Tibial artery (tissue), 4 donors: ENCODE results near the gene PDE7B.

Experiments
- DNase-seq, 2 donors: peaks; one replicate each; pipeline ENCODE4 v3.0.0-alpha.2; 2019
- H3K27ac ChIP-seq, 2 donors: fragments of 200-600 bp; sonication (generic) in 1 of 2; 1 replicate in 1 of 2; 2 replicates in 1 of 2; pipeline ENCODE4 v1.5.1; 2018 to 2019; ENCODE audit warnings: mild to moderate bottlenecking in 1 of 2
- H3K27me3 ChIP-seq, 2 donors: fragments of 200-600 bp; sonication (generic) in 1 of 2; one replicate each; pipeline versions ENCODE4 v1.5.1 to v1.6.0; 2016 to 2019
- H3K36me3 ChIP-seq, 3 donors: fragments of 200-600 bp; sonication (generic) in 2 of 3; one replicate each; pipeline ENCODE4 v1.5.1; 2016 to 2019; ENCODE audit warnings: mild to moderate bottlenecking in 2 of 3
- H3K4me1 ChIP-seq, 4 donors: fragments of 200-600 bp; sonication (generic) in 2 of 4; 1 replicate in 3 of 4; 2 replicates in 1 of 4; pipeline ENCODE4 v1.5.1; 2016 to 2019
- H3K4me3 ChIP-seq, 2 donors: fragments of 200-600 bp; sonication (generic) in 1 of 2; 1 replicate in 1 of 2; 2 replicates in 1 of 2; pipeline ENCODE4 v1.5.1; 2018 to 2019; ENCODE audit warnings: mild to moderate bottlenecking in 2 of 2
- H3K9me3 ChIP-seq, 3 donors: fragments of 200-600 bp; sonication (generic) in 1 of 3; one replicate each; pipeline ENCODE4 v1.5.1; 2016 to 2019
- intact Hi-C: fragments of 100-400 bp; cut with DNase I; formaldehyde crosslinking; loops from one replicate; pipeline ENCODE4 v1.15.0; 2023; ENCODE audit warnings: low total_unique reads
- TF ChIP-seq, protein P1 (sequence below), 2 experiments: fragments of 200-600 bp in 1 of 2; fragments of 450-650 bp in 1 of 2; IDR thresholded peaks; one replicate each; pipeline ENCODE4 v1.5.1; 2017 to 2019; ENCODE audit warnings: antibody characterized with exemption in 2 of 2, mild to moderate bottlenecking in 1 of 2, moderate library complexity in 1 of 2

PDE7B gene

GRCh38 chr6:135920689-135921088, 69.2 kb downstream of the PDE7B start:
- H3K27me3 ChIP-seq: no peaks in the 10 kb centered on the region
- no peak for DNase-seq
- H3K9me3 ChIP-seq: no peaks in the 10 kb centered on the region
- peak overlapping the region; percentile 54 to 56 for H3K27ac ChIP-seq
- peaks cover 0 to 31% (median 10%) of the 10 kb centered on the region in 4 donors for H3K4me1 ChIP-seq
- H3K4me3 ChIP-seq: no peak overlapping the region
- no peaks in the 10 kb centered on the region for H3K36me3 ChIP-seq
- TF ChIP-seq, protein P1, sequence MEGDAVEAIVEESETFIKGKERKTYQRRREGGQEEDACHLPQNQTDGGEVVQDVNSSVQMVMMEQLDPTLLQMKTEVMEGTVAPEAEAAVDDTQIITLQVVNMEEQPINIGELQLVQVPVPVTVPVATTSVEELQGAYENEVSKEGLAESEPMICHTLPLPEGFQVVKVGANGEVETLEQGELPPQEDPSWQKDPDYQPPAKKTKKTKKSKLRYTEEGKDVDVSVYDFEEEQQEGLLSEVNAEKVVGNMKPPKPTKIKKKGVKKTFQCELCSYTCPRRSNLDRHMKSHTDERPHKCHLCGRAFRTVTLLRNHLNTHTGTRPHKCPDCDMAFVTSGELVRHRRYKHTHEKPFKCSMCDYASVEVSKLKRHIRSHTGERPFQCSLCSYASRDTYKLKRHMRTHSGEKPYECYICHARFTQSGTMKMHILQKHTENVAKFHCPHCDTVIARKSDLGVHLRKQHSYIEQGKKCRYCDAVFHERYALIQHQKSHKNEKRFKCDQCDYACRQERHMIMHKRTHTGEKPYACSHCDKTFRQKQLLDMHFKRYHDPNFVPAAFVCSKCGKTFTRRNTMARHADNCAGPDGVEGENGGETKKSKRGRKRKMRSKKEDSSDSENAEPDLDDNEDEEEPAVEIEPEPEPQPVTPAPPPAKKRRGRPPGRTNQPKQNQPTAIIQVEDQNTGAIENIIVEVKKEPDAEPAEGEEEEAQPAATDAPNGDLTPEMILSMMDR (IDR thresholded peaks at IDR 0.05): no peak
- intact Hi-C loops: no loop called here

- Histone ChIP-seq H3K9me3 (no peaks in the 10 kb centered on the region), H3K4me1 (peaks cover 0 to 31% (median 10%) of the 10 kb centered on the region in 4 donors), H3K36me3 (no peaks in the 10 kb centered on the region), H3K4me3 (no peak overlapping the region), H3K27ac (peak overlapping the region; percentile 54 to 56), H3K27me3 (no peaks in the 10 kb centered on the region)
- intact Hi-C loops: no loop called here
- TF ChIP-seq, protein P1 (IDR thresholded peaks at IDR 0.05): no peak
- DNase-seq: no peak
These were observed 69.7 kb downstream of the PDE7B start for GRCh38 chr6:135921188-135921587.

- Histone ChIP-seq H3K4me1 (peaks cover 0 to 31% (median 10%) of the 10 kb centered on the region in 4 donors), H3K27me3 (no peaks in the 10 kb centered on the region), H3K36me3 (no peaks in the 10 kb centered on the region), H3K9me3 (no peaks in the 10 kb centered on the region), H3K4me3 (no peak overlapping the region), H3K27ac (peak overlapping the region; percentile 39 to 54)
- intact Hi-C loops: no loop called here
- DNase-seq: peak; percentile 35 to 70
- TF ChIP-seq, protein P1 (IDR thresholded peaks at IDR 0.05): no peak
These were observed 70.7 kb downstream of the PDE7B start for GRCh38 chr6:135922174-135922573.

DNA sequence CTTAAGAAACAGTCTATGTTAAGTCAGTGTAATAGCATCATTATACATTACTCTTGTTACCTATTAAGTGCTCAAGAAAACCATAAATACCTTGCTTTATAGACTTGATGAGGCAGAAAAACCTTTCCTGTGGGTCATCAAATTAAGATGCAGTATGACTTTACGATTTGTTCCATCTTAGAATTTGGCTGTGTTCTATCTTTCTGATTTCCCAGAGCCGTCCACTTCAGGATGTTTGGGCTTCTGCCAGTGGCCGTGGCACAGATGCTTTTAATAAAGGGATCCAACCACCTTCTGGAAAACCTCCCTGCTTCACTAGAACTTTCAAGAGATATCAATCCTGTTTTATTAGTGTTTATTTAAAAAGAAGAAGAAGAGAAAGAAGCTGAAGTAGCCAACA, 71.2 kb downstream of the PDE7B start:
- Histone ChIP-seq H3K27me3 (no peaks in the 10 kb centered on the region), H3K36me3 (no peaks in the 10 kb centered on the region), H3K27ac (peak overlapping the region; percentile 39 to 54), H3K4me3 (no peak overlapping the region), H3K9me3 (no peaks in the 10 kb centered on the region), H3K4me1 (peaks cover 0 to 31% (median 10%) of the 10 kb centered on the region in 4 donors)
- intact Hi-C loops: no loop called here
- TF ChIP-seq, protein P1 (IDR thresholded peaks at IDR 0.05): no peak
- no peak for DNase-seq

GRCh38 chr6:135932651-135933050, 81.2 kb downstream of the PDE7B start:
- intact Hi-C loops: no loop called here
- H3K36me3 ChIP-seq: no peaks in the 10 kb centered on the region
- TF ChIP-seq, protein P1 (IDR thresholded peaks at IDR 0.05): no peak

More at GRCh38 chr6:135932651-135933050, 81.2 kb downstream of the PDE7B start:
- H3K4me1 ChIP-seq: peaks cover 0 to 24% (median 13%) of the 10 kb centered on the region in 4 donors
- H3K9me3 ChIP-seq: no peaks in the 10 kb centered on the region
- no peaks in the 10 kb centered on the region for H3K27me3 ChIP-seq
- no peak overlapping the region for H3K4me3 ChIP-seq
- no peak overlapping the region for H3K27ac ChIP-seq
- DNase-seq: no peak
